GM12874 (cell line): Measurements from ENCODE around the gene FASLG.

Source experiments
- TF ChIP-seq, protein P1 (sequence below): IDR thresholded peaks from 2 replicates; pipeline ENCODE4 v1.5.1; 2011; ENCODE audit warnings: low read depth, mild to moderate bottlenecking, control low read depth, low read length, moderate library complexity; ENCODE audit not compliant: insufficient read depth

FASLG gene

DNA sequence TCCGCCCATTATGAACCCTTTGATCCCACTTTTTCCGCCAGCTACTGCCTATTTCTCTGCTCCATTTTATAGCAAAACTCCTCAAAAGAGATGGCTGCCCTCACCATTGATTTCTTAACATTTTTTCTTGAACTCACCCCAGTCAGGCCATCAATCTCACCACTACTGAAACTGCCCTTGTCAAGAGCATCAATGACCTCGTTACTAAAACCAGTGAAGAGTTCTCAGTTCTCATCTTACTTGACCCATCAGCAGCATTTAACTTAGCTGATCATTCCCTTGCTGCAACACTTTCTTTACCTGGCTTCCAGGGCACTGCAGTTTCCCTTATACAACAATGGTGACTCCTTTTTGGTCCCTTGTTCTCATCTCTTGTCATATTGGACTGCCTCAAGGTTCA is 35.2 kb upstream of the FASLG start:
- TF ChIP-seq, protein P1, sequence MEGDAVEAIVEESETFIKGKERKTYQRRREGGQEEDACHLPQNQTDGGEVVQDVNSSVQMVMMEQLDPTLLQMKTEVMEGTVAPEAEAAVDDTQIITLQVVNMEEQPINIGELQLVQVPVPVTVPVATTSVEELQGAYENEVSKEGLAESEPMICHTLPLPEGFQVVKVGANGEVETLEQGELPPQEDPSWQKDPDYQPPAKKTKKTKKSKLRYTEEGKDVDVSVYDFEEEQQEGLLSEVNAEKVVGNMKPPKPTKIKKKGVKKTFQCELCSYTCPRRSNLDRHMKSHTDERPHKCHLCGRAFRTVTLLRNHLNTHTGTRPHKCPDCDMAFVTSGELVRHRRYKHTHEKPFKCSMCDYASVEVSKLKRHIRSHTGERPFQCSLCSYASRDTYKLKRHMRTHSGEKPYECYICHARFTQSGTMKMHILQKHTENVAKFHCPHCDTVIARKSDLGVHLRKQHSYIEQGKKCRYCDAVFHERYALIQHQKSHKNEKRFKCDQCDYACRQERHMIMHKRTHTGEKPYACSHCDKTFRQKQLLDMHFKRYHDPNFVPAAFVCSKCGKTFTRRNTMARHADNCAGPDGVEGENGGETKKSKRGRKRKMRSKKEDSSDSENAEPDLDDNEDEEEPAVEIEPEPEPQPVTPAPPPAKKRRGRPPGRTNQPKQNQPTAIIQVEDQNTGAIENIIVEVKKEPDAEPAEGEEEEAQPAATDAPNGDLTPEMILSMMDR: no peak

DNA sequence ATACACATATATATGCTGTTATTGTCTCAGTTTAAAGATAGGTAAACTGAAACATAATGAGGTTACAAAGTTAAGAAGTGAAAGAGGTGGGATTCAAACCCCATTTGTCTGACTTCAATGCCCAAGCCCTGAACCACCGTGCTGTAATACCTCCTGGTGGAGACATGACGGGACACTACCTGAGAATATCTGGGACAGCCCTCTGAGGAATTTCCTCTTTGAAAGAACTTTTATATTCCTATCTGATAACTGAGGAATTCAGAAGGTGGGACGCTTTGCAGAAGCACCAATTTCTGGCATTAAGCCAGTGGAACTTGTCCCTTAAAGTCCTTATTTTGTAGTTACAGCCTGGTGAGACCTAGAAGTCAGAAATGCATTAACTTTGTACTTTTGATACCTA is 32.1 kb upstream of the FASLG start:
- TF ChIP-seq, protein P1: no peak

DNA sequence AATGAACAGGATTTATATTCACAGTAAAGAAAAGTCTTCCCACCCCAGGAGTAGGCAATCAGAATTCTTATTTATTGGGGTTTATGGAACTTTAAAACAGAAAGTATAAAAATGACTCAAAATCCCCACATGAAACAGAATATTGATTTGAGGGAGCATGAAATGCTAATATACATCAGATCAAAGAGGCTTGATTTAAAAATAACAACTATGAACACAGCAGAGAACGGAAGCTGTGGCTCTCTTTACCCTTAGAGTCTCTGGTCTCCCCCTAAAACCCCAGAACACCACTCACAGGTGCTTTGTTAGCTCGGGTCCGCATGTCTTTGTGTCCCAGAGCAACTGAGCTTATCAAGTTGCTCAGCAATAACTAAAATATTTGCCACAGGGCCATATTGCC is 31.2 kb upstream of the FASLG start:
- TF ChIP-seq, protein P1: no peak

DNA sequence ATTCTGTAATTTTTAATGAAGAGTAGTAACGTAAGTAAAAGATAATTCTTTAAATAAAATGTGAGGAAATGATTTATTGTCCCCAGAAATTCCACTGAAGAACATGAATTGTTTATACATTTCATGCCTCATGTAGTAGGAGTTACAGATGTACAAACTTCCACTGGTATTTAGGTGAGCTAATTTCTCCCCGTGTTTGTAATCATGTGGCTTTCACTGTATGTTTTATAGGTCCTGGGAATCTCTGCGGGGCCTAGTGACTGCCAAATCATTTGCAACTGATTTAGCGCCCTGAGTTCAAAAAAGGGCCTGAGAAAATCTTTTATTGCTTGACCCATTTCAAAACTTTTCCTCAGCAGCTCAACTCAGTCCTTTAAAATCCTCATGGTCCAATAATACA is 30.5 kb upstream of the FASLG start:
- TF ChIP-seq, protein P1: no peak

DNA sequence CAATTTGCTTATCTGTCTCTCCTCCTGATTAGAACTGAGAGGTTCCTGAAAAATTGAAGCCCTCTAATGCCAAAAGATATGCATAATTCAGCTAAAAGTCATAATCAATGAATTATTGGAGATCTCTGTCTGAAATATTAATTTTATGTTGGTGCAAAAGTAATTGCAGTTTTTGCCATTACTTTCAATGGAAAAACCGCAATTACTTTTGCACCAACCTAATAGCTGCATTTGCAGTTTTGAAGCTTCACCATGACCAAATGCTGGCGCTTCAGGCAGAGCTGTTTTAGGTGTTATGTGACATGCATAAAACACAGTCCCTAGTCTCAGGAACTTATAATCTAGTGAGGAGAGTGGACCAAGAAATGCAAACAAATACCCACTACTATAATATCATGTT is 29.7 kb upstream of the FASLG start:
- TF ChIP-seq, protein P1: no peak

DNA sequence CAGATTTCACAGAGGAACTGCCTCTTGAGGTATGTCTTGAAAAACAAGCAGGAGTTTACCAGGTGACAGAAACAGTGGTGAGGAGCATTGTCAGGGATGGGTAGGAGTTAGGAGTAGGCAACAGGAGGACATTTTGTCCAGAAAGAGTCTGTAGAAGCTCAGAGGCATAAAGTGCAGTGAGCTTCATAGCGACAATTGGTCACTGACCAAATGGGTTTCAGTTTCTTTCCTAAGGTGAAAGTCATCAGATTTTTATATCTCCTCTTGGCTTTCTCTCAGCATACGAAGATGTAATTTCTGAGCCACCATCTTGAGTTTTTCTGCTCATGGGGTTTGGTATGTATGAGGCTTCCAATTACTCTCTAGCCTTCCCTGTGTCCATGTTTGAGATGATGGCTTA is 29.3 kb upstream of the FASLG start:
- TF ChIP-seq, protein P1: no peak

DNA sequence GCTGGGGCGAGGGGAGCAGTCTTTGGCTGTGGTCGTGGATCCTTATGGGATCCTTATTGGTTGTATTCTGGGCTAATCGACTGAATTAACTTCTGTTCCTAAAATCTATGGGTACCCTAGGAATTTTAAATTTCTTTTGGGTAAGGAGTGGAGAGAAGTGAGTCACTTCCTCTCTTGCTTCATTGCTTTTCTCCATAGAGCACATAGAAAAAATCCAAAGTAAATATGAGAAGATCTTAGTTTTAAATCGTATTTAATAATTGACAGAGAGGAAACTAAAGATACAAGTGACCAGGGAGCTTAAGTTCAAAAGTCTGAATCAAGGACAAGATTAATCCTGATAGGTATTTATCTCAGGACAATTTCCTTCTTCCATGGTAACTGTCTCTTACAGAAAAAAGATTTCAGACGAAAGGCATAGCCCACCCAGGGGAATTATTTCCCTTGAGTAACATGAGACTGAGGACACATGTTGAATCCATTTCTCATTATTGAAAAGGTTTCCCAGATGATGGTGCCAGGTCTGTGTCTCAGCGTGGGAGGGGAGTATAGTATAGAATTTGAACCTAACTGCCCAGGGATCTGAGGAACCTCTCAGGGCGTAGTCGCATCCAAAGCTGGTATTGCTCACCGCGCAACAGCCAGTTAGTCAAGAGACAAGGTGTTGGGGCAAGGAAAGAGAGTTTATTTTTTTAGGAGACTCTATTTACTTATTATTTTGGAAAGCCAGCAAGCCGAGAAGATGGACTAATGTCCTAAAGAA is 28.7 kb upstream of the FASLG start:
- TF ChIP-seq, protein P1: no peak
